GM18499 (cell line): ENCODE results near the gene TBX4.
"Not testable (repeated sequence)": the region's sequence is repeated elsewhere in the genome, so short reads cannot be mapped to it uniquely, and the experiment has no call there.

ENCODE experiments used
- ATAC-seq: cut with Tn5 transposase; IDR thresholded peaks from one replicate; pipeline ENCODE4 v1.9.1; 2021; ENCODE audit warnings: moderate number of reproducible peaks; ENCODE audit not compliant: insufficient read depth, unreplicated experiment

Gene TBX4

DNA sequence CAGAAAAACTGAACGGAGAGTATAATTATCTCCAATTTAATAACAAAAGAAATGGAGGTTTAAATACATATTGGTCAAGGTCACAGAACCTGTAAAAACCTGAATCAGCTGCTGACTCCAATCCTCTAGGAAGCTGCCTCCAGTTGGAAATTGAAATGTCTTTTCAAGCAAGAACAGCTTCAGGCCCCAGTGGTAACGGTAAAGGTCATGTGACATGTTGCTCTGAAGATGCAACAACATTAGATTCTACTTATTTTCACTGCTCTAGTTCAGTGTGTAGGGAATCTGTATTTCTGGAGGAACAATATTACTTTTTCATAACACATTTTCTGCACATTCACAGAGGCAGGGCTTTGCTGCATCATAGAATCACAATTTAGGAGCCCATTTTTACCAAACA, 58.8 kb downstream of the TBX4 start:
- ATAC-seq: no peak

DNA sequence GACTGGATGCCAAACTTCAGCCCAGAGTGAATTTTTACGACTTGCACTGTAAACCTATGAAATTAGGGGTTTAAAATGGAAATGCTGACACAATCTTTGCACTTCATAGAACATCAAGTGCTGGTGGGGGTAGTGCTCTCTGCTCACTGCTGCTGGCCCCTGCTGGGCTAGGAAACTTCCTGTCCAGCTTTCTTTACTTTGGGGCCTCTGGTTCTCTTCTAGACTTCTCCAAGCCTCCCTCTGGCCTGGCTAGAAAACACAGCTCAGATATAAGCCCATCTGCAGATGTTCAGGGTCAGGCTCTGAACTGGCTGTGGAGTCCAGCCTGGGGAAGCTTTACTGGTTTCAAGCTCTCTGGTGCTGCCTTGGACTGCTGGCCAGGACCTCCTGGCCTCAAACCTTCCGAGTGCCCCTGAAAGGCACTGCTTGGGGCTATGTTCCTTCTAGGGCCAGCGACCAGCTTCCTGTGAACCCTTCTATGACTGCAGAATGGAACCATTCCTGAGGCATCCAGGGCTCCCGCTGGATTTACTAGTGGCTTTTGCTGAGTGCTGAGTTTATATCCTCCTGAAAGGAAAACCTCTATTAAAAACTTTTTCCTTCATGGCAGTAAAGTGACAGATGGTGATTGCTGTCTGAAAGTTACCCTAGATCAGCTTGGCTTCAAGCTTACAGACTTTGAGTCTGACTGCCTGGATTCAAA, 59.4 kb downstream of the TBX4 start:
- ATAC-seq: no peak

DNA sequence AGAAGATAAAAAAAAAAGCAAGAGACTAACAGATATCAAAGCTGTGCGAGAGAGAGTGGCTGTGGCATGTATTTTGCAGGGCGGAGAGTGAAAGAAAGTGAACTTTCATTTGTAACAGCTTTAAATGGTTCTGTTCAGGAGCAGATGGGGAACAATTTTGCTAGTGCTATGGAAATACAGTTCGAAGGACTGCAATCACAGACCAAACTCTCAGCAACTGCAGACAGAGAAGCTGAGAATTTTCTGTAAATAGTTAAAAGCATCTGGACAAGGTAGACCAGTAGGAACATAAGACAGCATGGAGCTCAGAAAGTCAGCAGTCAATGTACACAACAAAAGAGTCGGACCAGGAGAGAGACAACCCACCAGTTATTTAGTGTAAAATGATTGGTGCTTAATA, 62.3 kb downstream of the TBX4 start:
- no peak for ATAC-seq

DNA sequence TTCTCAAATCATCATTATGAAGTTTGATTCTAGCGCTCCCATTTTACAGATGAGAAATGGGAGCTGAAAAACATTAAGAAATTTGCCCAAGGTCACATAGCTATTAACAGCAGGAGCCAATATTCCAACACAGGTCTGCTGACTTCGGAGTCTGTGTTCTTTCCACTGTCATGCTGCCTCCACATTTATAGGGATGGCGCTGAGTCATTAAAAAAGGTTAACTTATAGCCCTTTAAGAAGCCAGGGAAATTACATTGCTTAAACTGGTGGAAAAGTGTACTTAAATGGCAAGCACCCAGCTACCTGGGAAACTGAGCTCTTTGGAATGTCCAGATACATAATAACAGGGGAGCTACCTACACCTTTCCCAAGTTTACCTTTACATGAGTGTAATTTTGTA, 65.0 kb downstream of the TBX4 start:
- no peak for ATAC-seq

DNA sequence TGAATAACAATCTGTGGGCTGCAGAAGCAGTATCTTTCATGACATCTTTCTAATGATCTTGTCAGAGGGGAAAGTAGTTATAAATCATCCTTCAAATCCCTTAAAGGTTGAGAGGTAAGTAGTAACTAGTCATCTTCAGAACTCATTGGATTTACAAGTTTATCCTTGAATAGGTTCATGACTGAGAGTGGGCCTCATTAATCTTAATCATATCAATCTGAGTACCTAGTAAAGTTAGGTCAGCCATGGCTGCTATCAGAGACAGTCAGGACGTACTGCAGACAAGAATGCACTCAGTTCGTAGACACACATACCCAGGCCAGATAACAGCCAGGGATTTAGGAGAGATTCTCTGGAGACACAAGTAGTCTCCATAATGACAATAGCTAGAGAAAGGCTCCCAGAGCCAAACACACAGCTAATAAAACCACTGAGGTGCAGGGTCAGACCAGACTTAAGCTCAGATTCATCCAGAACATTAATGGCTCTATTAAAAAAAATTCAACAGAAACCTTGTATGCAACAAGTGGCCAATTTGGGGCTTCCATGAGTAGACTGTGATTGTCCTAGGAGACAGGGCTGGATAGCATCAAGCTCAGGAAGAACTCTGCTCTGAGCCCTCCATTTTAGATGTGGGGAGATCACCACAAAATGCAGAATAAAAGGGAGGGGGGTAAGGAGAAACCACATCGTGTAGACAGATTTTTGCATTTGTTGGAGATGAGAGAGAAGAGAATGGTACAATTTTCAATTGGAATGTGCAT, 65.8 kb downstream of the TBX4 start:
- ATAC-seq: no peak

DNA sequence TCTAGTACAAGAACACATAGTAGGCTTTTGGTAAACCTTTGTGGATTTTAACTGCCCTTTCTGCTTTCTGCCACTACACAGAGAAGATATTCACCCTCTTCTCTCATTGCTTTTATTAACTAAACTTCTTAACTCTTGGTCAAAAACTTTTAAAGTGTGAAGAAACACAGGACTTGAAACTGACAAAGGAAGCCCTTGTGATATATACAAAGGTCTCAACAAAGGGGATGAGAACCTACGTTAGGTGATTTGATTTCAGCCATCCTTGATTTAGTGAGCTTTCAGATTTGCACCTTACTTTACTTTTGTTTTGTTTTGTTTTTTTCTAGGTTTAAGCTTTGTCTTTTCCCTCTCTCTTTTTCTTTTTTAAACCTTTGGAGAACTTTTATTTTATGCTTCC, 66.9 kb downstream of the TBX4 start:
- no peak for ATAC-seq

DNA sequence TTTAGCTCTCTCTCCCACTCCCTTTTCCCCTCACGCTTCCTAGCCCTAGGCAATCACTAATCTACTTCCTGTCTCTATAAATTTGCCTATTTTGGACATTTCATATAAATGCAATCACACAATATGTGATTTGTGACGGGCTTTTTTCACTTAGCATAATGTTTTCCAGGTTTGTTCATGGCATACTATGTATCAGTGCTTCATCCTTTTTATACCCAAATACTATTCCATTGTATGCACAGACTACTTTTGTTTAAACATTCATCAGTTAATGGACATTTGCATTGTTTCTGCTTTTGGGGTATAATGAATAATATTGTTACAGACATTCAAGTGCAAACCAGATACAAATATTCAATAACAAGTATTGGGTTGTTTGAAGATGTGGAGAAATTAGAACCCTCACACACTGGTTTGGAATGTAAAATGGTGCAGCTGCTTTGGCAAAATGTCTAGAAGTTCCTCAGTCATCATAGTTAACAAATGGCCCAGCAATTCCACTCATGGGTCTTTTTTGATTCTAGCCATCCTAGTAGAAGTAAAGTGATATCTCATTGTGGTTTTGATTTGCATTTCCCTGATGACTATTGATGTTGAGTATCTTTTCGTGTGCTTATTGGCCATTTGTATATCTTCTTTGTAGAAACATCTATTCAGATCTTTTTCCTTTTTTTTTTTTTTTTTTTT, 67.7 kb downstream of the TBX4 start:
- no peak for ATAC-seq

DNA sequence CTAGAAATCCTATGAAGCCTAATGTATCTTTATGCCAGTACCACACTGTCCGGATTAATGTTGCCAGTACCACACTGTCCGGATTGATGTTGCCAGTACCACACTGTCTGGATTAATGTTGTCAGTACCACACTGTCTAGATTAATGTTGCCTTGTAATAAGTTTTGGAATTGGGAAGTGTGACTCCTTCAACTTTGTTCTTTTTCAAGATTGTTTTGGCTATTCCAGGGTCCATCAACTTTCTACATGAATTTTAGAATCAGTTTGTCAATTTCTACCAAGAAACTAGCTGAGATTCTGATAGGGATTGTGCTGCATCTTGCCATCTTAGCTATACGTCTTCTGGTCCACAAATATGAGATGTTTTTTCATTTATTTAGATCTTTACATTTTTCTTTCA, 68.7 kb downstream of the TBX4 start:
- no peak for ATAC-seq

DNA sequence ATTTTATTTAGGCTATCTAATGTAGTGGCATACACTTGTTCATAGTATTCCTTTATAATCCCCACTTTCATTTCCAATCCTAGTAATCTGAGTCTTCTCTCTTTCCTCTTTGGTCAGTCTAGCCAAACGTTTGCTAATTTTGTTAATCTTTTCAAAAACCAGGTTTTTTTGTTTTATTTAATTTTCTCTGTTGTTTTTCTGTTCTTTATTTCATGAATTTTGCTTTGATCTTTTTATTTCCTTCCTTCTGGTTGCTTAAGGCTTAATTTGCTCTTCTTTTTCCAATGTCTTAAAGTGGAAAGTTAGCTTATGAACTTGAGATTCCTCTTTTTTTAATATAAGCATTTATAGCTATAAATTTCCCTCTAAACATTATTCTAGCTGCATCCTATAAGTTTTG, 69.9 kb downstream of the TBX4 start:
- no peak for ATAC-seq

DNA sequence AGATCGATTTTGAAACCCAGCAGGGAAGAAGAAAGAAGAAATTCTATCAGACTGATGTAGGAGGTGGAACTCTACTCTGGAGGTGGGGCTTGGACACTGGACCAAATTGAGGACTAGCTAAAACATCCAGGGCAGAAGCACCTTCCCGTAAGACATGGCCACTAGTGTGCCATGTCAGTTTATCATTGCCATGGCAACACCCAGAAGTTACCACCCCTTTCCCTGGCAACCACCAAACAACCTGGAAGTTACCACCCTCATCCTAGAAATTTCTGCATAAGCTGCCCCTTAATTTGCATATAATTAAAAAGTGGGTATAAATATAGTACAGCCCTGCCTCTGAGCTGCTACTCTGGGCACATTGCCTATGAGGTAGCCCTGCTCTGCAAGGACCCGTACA, 72.1 kb downstream of the TBX4 start:
- ATAC-seq: no peak

DNA sequence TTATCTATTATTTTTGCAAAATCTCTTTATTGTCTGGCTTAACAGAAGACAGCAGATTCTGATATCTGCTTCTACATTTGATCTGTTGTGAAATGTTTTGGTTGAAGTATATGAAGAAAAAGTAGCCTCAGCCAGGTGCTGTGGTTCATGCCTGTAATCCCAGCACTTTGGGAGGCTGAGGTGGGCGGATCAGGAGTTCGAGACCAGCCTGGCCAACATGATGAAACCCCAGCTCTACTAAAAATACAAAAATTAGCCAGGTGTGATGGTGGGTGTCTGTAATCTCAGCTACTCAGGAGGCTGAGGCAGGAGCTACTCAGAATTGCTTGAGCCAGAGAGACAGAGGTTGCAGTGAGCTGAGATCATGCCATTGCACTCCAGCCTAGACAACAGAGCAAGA, 75.2 kb downstream of the TBX4 start:
- ATAC-seq: not testable (repeated sequence)

DNA sequence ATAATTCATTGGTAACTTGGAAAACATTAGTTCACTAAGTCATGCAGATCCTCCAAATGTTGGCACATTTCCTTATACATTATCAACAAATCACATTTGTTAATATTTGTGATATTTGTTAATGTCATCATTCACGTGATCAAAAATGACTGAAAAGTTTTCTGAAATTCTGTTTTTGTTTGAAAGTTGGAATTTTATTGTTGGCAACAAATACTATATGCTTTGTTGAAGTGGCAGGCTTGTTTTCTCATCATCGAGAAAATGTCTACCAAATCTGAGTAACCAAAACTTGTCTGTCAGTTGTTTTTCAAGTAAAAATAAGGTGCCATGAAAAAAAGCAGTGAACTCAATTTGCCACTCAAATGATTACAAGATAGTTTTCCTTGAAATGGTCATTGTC, 75.9 kb downstream of the TBX4 start:
- ATAC-seq: no peak

DNA sequence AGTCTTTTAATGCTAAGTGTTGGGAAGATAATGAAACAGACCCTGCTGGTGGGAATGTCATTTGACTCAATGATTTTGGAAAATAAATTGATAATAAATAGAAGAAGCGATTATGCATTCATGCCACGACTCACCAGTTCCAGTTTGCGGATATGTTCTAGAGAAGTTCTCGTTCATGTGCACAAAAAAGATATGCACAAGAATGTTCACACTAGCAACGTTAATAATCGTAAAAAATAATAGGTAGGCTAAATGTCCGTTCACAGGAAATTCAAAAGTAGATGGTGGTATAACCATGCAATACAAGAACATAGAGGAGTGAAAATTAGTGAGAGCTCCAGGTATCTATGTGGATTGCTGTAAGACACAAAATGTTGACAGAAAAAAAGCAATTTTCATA, 79.0 kb downstream of the TBX4 start:
- ATAC-seq: no peak

DNA sequence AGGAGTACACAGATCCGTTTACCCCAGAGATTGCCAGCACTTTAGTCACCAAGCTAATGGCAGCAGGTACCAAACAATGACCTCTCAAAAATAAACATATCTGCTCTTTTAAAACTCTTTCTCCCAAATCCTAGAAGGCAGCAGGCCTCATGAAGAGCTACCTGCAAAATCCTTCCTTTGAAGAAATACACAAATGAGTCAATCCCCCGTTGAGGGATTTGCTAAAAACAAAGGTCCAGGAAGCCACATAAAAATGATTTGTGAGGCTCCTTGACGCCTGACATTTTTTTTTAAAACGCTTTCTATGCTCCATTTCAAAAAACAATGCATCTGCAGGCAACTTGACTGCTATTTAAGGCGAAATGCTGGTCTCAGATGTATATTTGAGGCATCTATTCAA, 80.6 kb downstream of the TBX4 start:
- no peak for ATAC-seq

DNA sequence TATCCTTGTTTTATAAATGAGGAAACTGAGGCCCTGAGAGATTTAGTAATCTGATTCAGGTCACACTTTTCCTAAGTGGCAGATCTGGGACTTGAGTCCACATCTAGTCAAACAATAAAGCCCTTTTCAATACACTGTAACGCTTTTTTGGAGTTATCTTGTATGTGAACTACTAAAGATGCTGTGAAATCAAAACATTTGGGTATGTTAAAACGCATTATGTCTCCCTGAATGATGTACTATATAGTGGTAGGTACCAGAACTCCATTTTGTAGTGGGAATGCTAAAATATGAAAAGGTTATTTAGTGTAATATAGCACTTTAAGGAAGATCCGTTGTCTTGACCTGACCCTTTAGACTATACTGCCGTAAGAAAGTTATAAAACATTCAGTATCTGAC, 81.6 kb downstream of the TBX4 start:
- no peak for ATAC-seq

DNA sequence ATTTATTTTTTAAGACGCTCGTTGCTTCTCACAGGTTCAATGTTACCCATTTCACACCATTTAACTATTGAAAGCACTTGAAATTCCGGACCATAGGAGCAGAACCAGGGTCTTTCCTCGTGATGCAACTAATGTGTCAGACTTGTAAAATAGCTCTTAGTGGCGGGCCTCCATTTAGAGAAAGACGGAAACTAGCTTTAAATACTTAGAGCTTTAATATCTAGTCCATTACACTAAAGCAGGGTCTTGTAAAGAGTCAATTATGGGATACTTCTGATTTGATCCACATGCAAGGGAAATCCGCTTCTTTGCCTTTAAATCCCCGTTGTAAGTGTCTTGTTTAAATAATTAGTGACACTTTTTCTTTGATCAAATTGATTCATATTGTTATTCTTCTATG, 82.2 kb downstream of the TBX4 start:
- ATAC-seq: no peak
